ENCODE data around the gene HOXC6.
"Not testable (repeated sequence)": the region's sequence is repeated elsewhere in the genome, so short reads cannot be mapped to it uniquely, and the experiment has no call there.

HOXC6 gene

DNA sequence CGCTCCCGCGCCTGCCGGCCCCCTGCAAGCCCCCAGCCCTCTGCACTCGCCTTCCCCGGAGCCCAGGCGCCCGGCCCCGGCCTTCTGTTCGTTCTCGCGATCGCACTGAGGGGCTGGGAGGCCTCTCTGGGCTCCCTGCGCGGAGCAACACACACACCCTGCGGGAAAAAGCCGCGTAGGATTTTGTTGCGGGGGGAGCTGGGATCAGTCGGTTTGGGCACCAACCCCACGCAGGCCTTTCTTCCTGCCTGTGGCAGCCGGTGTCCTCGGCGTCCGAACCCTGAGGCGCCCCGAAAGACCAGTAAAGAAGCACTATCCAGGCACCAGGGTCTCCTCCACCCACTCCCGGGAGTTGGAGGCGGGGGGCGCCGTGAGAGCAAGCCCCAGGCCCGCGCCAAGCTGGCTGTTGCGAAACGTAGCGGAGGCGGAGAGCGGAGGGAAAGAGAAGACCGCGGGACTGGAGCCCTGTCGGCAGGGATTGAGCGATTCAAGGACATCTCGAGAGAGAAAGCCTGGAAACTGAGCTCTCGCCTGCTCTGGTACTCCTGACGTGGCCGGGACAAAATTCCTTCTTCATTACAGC, 2.7 kb downstream of the HOXC6 start:
- no peak for DNase-seq

DNA sequence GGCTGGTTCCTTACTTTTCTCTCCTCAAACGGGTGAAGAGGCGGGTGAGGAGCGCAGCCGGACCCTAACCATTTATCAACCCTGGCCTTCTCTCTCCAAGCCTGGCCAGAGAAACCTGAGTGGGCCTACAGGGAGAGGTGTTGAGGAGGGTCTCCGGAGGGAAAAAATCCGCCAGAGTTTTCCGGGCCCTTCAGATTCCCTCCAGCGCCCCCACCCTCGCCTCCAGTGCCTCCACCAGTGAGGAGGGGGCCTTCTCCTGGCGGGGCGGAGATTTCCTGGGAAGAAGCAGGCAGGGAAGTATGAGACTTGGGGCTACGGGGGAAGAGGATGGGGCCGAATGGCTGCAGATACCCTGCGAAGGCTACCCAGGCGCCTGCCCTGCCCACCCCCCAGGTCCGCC, 3.2 kb downstream of the HOXC6 start:
- DNase-seq: no peak

DNA sequence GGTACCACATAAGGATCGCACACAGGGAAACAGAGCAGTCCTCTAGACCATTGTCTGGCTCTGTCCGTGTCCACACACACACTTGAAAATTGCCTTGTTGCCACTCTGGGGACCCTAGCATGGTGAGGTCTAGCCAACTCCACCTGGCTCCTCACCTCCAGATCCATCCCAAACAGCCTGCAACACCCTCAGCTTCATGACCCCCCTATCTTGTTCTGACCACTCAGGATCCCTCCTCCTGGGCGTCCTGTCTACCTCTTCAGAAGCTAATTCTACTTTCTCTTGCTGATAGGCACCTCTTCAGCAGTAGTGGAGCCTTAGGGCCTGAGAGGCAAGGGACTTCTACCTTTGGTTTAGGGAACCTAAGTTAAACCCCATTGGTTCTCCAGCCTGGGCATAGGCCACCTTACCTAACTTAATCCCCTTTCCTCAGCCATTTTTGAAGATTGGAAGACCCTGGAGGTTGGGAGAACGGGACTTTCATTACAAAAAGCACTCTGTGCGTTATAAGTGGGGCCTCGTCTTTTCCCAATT, 3.9 kb downstream of the HOXC6 start:
- DNase-seq: no peak

DNA sequence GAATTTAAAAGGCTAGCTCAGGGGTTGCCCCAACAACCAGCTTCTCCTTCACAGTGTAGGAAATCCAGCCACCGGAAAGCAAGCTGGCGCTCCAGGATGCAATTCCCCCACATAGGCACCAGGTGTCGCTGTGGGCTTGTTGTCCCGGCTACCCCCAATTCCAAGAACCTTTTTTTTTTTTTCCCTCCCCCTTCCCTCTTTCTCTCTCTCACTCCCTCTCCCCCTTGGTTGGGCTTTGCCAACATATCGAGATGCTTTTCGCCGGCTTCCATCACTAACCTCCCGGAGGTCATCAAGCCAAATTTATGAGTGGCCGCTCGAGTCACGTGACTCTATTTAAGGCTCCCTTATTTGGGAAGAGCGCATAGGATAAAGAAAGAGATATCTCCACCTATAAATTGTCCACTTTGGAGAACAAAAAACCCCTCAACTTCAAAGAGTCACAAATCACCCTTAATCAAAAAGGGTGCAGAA, 4.4 kb downstream of the HOXC6 start, which contains the start of gene HOXC5:
Gene HOXC5 (plus strand): TSS at position 424 of the 474 bp plus-strand sequence. CDS start 73 bp downstream, outside the sequence.
- peak; percentile 72 for DNase-seq

DNA sequence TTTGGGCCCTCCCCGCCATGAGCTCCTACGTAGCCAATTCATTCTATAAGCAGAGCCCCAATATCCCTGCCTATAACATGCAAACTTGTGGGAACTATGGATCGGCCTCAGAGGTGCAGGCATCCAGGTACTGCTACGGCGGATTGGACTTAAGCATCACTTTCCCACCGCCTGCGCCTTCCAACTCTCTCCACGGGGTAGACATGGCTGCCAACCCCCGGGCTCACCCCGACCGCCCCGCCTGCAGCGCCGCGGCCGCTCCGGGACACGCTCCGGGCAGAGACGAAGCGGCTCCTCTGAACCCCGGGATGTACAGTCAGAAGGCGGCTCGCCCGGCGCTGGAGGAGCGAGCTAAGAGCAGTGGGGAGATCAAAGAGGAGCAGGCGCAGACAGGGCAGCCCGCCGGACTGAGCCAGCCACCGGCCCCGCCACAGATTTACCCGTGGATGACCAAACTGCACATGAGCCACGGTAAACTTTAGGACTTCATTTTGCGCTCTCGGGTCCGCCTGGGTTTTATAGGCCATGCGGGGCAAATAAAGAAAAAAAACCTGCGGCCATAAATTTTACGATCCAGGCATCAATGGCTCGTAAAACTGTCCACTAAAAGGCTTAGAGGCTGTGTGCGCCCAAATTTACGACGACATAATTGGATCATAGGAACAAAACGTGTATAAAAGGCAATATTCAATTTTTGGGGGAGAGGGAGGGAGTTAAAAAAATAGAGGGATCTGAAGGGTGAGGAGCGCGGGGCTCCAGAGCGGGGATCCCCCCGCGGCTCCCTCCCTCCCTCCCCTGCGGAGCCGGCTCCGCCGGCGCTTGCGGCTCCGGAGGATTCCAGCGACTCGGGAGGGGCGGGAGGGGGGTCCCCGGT, 5.1 kb downstream of the HOXC6 start:
- DNase-seq: no peak

DNA sequence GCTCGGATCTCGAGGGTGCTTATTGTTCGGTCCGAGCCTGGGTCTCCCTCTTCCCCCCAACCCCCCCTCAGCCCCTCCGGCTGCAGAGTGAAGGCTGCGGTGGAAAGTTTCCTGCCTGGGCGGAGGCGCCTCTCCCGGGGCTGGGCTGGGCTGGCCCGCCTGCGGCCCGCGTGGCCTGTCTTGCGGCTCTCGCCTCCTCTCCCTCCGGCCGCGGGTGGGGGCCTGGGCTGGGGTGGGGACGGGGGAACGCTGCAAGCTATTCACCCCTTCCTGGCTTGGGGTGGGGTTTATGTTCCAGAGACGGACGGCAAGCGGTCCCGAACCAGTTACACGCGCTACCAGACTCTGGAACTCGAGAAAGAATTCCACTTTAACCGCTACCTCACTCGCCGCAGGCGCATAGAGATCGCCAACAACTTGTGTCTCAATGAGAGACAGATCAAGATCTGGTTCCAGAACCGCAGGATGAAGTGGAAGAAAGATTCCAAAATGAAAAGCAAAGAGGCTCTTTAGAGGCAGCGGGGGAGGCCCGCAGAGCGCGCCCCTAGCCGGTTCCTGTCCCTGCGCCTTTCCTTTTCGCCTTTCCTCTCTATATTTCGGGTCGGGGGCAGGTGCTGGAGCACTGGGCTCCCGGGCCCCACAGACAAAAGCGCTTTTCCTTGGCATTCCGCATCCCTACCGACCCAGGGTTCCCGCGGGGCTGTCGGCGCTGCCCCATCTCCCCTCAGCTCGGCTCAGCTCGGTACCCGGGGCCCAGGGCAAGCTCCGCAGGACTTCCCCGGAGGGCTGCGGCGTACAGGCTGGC, 5.9 kb downstream of the HOXC6 start:
- no peak for DNase-seq

DNA sequence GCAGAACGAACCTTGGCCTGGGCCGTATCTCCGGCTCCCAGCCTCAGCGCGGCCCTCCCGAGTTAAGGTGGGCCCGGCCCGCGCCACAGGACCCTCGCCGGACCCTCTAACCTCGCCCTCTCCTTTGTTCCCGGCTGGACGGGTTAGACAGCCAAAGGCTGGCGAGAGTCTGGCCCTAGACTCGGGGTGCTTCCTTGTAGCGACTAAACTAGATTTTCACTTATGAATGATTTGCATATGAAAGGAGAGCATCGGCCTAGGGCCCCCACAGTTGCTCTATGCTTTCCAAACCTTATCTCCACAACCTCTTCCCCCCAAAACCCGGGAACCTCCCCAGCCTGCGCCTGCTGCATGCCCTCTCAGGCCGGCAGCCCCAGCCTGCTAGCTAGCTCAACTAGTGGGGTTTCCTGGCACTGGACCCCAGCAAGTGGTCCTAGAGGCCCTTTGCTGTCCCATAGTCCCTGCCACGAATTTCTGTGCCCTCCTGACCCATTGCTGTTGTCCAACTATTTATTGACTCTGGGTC, 6.6 kb downstream of the HOXC6 start:
- DNase-seq: no peak

DNA sequence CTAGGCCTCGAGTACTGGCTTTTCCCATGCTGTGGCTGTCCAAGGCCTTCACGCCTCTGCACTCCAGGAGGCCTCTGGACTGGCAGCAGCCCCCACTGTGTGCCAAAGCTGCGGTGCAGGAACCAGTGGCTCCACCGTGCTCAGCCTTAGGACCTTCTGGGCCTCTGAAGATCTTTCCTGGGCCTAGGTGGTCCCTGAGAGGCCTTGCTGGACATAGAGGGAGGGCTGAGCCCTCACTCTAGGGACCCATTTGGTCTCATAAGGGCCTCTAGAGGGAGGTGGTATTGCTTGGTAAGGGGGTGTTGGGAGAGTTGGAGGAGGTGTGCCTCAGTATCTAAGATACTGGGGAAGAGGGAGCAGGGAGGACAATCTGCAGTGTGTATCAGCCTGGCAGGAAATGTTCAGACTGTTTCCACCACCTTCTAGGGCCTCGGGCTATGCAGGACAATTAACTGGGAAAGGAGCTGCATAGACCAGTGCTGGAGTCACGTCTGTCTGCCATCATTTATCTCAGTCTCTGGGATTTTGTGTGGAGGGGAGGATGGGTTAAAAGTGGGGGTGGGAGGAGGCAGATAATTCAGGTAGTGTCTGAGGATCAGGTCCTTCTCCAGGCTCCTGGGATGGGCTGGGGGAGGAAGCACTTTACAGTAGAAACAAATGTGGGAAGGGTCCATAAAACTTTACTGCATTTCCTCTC, 7.5 kb downstream of the HOXC6 start:
- DNase-seq: no peak

DNA sequence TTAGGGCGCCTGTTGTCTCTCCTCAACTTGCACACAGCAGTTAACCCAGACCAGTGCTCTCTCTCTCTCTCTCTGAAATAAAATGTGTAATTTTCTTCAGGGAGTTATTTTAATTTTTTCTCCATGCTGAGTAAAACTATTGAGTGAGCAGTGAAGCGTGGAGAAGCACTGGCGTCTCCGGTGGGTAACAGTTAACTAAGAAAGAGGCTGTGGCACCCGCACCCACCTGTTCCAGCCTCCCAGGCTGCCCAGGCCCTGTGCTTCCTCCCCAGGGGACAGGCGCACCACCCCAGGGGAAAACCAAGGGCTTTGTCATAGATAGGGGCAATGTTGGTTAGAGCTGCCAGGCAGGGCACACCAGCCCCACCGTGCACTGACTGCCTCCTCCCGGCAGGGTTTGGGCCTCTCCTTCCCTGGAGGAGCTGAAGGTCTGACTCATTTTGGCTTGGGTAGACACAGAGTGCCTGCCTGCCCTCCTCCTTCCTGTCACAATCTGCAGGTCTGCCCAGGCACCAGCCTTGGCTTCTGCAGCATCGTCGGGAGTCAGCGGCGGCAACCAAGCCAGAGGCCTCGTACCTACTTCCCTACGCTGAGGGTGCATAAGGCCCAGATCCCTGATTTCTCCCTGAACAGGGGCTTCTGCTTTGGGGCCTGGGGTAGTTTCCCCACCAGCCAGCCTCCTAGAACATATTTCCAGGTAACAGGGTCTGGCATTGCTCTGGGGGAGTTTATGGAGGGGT, 8.6 kb downstream of the HOXC6 start:
- DNase-seq: no peak

DNA sequence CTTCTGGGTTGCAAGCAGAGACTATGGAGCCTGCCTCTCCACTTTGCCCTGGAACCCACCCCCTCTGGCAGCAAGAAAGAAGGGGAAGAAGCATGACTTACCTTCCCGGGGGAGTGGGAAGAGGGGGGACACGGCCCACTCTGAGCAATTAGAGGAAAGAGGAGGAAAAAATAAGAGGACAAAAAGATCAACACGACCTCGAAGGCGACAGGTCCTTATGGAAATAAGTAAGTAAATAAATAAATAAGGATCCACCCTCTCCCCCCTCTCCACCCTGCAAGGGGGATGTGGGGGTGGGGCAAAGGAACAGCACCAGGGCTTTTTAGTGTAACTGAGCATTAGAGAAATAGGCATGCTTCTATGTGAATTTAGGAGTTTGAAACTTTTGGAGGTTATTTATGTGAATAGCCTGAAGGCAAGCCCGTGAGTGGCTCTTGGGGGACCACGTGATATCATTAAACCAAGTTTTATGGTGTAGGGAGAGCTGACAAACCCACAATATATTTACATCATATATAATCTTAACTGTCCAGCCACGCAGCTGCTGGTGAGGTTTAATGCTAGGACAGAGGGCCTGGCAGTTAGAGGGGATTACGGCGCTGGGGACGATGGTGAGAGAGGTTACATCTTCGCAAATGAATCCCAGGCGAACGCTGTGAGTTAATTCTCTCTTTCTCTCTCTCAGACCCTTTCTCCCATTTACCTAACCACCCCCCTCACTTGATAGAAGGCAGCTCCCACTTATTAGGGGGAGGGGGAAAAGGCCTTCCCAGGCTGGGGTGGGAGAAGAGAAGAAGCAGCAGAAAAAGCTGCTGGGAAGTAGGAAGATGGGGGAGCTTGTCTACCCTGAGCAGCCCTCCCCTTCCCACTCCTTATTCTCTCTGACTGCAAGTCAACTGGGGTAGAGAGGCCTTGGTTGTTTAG, 9.4 kb downstream of the HOXC6 start:
- no peak for DNase-seq

DNA sequence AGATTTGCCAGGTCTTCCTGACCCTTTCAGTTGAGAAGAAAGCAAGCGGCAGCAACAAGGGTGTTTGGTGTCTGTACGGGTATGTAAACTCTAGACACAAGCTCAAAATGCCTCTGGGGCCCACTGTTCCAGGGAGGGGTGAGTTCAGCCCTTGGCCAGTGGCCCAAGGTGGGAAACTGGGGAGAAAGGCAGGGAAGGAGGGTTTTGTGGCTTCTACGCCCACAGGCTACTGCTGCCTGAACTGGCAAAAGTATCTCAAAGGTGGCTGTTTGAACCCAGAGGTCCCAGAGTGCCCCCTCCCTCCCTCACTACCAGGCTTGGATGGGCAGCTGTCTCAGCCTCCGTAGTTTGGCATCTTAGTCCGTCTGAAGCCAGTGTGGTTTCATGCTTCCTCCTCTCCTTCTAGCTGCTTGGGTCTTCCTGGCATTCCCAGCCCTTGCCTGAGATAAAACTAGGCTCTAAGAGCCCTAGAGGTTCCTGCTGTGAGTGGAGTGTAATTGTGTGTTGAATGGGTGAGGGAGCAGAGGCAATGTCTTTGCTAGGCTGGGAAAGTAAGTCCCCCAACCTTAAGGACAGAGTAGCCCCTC, 10.1 kb downstream of the HOXC6 start:
- no peak for DNase-seq

DNA sequence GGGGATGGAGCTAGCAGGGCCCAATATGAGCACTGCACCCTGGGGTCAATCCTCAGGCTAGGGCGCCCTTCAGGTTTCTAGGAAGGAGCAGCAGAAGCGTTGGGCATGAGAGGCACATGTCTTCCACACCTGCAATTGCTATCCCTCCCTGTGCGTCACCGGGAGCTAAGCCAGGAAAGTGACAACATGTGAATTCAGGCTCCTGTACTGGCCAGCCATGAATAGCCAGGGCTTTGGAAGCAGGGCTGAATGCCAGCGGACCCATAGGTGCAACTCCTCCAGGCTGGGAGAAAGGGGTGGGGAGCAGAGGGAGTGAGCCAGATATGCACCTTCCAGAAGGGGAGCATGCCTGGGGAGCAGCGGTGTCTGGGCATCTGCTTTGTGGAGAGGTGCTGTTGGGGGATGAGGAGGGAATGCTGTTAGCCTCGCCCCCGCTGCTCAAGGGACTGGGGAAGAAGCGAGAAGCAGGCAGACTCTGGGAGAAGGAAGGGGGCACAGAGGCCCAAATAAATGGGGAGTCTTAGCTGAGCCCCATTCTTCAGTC, 10.7 kb downstream of the HOXC6 start:
- DNase-seq: no peak

DNA sequence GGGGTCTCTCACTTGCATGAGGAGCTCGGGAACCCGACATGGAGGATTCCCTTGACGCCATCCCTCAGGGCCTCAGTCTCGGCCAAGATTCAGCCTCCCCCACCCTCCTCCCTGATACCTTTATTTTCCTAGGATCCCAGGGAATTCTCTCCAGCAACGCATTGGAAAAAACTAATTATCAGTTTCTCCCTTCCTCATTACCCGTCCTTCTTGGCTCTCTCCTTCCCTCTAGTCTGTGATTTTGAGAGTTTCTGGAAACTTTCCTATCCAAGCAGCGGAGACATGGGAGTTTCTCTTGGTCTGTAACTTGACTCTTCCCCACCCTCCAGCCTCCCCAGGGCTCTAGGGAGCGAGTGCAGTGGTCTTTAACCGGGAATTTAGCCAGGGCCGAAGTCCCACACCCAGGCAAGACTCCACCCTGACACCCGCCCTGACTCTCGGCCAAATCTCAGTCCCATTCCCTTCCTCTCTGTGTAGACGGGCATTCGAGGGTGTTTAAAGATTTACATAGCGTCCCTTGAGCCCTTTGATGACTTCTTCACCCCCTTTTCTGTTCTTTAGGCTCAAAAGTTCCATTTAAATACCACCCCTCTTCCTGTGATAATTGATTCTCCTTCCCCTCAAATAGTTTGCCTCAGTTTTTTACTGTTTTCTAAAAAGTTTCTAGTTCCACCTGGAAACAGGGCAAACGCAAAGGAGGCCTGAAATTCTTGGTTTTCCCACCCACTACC, 11.3 kb downstream of the HOXC6 start:
- no peak for DNase-seq

DNA sequence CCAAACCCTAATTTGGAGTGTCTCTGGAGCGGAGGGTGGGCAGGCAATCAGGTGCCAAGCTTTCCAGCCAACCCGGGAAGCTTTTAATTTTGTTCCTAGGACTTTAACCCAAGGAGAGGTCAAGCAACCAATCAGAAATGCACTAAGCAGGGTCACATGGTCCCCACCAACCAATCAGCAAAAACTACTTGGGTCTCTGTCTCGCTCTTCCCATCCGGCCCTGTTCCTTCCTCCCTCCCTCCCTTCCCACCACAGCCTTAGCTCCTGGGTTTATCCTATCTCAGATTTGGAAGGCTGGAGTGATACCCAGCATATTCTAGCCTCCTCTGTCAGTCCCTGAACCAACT, 11.9 kb downstream of the HOXC6 start:
- no peak for DNase-seq

DNA sequence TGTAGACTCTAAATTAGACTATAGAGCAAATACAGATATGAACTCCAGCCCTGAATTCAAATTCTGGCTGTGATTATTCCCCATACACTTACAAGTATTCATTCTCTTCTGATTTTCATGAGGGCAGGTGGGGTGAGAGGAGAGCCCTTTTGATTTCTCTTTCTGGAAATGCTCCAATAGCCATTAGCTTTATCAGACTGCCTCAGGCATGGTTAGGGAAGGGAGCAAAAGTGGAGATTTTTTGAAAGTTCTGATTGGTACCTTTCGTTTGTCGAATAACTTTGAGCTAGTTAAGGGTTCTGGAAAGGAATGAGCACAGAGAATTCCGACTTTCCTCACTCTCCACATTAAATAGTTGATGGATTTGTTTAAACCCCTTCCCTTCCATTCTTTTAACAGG, 12.4 kb downstream of the HOXC6 start:
- no peak for DNase-seq

DNA sequence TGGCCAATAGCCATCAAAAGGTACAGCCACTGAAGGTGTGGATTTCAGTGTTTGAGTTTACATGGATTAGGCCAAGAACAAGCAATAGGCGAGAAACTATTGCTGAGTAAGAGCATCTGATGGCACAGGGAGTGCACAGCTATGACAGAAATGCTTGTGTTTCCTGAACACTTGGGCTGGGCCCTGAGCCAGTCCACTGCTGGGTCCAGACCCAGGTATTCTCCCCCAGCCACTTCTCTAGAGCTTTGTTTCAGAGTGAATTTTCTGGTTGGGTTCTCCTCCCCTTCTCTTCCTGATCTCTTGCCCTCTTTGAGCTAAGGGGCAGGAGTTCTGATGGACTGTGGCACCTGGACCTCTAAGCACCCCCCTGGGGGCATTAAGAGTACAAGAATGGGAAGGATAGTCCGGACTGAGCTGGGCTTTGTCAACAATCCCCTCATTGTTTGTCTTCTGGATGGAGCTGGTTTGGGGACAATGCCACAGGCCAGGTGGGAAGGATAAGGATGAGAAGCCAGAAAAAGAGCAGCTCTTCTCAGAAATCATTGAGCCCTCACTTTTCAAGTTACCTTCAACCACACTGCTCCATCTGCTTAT, 13.0 kb downstream of the HOXC6 start:
- DNase-seq: no peak

DNA sequence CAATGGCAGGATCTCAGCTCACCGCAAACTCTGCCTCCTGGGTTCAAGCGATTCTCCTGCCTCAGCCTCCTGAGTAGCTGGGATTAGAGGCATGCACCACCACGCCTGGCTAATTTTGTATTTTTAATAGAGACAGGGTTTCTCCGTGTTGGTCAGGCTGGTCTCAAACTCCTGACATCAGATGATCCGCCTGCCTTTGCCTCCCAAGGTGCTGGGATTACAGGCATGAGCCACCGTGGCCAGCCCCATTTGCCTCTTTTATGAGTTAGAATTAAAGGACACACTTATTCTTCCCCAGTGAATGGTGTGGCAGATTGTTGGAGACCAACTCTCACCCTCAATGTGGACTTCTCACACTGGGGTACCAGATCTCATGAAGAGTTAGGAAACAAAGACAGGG, 13.8 kb downstream of the HOXC6 start:
- not testable (repeated sequence) for DNase-seq

DNA sequence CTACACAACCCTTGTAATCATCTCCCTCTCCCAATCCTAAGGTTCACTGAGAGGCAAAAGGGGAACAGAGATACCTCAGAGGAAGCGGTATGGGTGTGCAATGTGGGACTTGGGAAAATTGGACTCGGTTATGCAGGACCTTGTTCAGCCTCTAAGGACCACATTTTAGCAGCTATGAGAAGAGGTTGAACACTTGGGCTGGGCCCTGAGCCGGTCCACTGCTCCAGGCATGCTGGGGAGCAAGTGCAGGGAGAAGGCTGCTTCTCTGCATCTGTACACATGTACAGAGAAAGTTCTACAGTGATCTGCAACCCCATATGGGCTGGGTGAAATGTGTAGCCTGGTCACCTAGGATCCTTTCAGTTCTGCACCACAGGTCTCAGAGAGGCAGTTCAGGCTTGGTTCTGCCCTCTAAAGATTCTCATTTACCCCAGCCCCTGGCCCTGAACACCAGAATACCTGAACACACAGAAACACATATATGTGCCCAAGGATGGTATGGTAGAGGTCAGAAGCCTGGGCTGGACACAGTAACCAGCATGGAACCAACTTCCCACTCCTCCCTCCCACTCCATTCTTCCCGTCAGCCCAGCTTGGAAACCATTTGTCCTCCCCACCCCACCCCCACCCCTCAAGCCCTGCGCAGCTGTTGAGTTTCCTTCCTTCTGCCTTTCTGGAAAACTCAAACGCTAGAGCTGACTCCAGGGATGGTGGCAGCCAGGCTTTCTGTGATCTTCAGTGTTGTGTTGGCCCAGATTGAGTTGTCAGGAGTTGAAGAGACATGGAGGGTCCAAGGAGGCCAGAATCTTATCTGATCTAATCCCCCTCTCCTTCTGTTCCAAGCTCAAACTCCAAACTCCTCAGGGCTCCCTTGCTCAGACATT, 15.0 kb downstream of the HOXC6 start:
- no peak for DNase-seq
